Suprapubic skin (tissue), 2 donors: Measurements from ENCODE around the gene SCARB1.

Source experiments
- EP300 ChIP-seq: sonication (generic); formaldehyde crosslinking; IDR thresholded peaks from one replicate; pipeline ENCODE4 v1.6.1; 2017; ENCODE audit warnings: antibody characterized with exemption
- POLR2A ChIP-seq, 2 donors: fragments of 450-650 bp; IDR thresholded peaks; one replicate each; pipeline ENCODE4 v1.6.1; 2017; ENCODE audit warnings: antibody characterized with exemption in 2 of 2, mild to moderate bottlenecking in 2 of 2, moderate library complexity in 2 of 2

DNA sequence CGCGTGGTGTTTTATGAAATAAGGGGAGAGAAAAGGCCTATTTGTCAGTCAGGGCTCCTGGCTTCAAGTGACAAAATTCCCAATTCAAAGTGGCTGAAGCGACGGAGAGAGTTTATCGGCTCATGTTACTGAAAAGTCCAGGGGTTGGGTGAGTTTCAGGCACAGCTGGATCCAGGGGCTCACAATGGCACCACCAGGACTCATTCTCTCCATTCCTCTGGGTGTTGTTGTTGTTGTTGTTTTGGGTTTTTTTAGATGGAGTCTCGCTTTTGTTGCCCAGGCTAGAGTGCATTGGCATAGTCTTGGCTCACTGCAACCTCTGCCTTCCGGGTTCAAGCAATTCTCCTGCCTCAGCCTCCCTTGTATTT lies 119.4 kb downstream of the SCARB1 start:
- TF ChIP-seq EP300: no peak
- no peak for TF ChIP-seq POLR2A (IDR thresholded peaks at IDR 0.05)
